Urinary bladder (tissue), 4 donors: ENCODE measurements around the gene RABL6. TPM values are rescaled to one million over a fixed set of nuclear protein-coding genes. Genes with fewer than 3 reads are reported as not detected.
A peak's percentile ranks its signal among the peaks of the same experiment; 100 is the strongest.
"Not testable (repeated sequence)": the region's sequence is repeated elsewhere in the genome, so short reads cannot be mapped to it uniquely, and the experiment has no call there.

Source experiments
- DNase-seq: peaks from one replicate; pipeline ENCODE4 v3.0.0-alpha.2; 2015; ENCODE audit errors: extremely low spot score
- H3K27ac ChIP-seq: one replicate; pipeline ENCODE4 v1.5.1; 2013; ENCODE audit warnings: low read depth, mild to moderate bottlenecking, moderate library complexity
- H3K36me3 ChIP-seq: one replicate; pipeline ENCODE4 v1.6.1; 2013; ENCODE audit warnings: mild to moderate bottlenecking, moderate library complexity; ENCODE audit not compliant: insufficient read depth
- H3K4me1 ChIP-seq: one replicate; pipeline ENCODE4 v1.6.1; 2013; ENCODE audit warnings: mild to moderate bottlenecking, moderate library complexity; ENCODE audit not compliant: insufficient read depth
- H3K4me3 ChIP-seq: one replicate; pipeline ENCODE4 v1.5.1; 2013; ENCODE audit warnings: low read depth, low read length
- WGBS: extraction: QIAGEN DNeasy Blood & Tissue Kit; methylation state at CpG from one replicate; pipeline ENCODE4 v1.1.7; 2013; 5-methylcytosine and 5-hydroxymethylcytosine counted together
- polyA plus RNA-seq: library from polyadenylated mRNA; stranded (reverse); fragments of 200-250 nt; gene quantifications from one replicate; pipeline ENCODE4 v1.2.3, GENCODE V29; 2013
- total RNA-seq: library from RNA; depleted of rRNA; stranded (reverse); fragments of >200 nt; gene quantifications from one replicate; pipeline ENCODE4 v1.2.3, GENCODE V29; 2014
- donor health status: healthy with polysubstance abuse.
- donor health status: healthy.

The RABL6 gene
- total and polyA plus RNA-seq, 2 donors = 29.1 to 60.0 TPM

- not testable (repeated sequence) for H3K36me3 ChIP-seq, DNase-seq, H3K4me3 ChIP-seq, H3K27ac ChIP-seq, H3K4me1 ChIP-seq
- WGBS = 18% methylated on average over 21 of the region's 21 CpGs
Measured at GRCh38 chr9:136843159-136843800, 35.5 kb downstream of the RABL6 start.

GRCh38 chr9:136843801-136844740 is 36.3 kb downstream of the RABL6 start:
- H3K4me1 ChIP-seq, H3K4me3 ChIP-seq, DNase-seq, H3K36me3 ChIP-seq, H3K27ac ChIP-seq: not testable (repeated sequence)
- 5% methylated on average over 99 of the region's 99 CpGs for WGBS

- no peaks in the 10 kb centered on the region for H3K36me3 ChIP-seq
- H3K27ac ChIP-seq = no peak overlapping the region
- DNase-seq = no peak
- WGBS = 11% methylated on average over 88 of the region's 88 CpGs
- peaks cover 6% of the 10 kb centered on the region for H3K4me1 ChIP-seq
- H3K4me3 ChIP-seq = no peak overlapping the region
Measured at GRCh38 chr9:136844761-136845464, 37.2 kb downstream of the RABL6 start.

- no peaks in the 10 kb centered on the region for H3K36me3 ChIP-seq
- H3K27ac ChIP-seq = no peak overlapping the region
- H3K4me1 ChIP-seq = peaks cover 6% of the 10 kb centered on the region
- no peak for DNase-seq
- 26% methylated on average over 102 of the region's 102 CpGs for WGBS
- no peak overlapping the region for H3K4me3 ChIP-seq
Measured at GRCh38 chr9:136845465-136846260, 37.9 kb downstream of the RABL6 start.

GRCh38 chr9:136846376-136847087 is 38.8 kb downstream of the RABL6 start:
- H3K4me1 ChIP-seq = peaks cover 6% of the 10 kb centered on the region
- peak overlapping the region; percentile 60 for H3K4me3 ChIP-seq
- H3K36me3 ChIP-seq = no peaks in the 10 kb centered on the region
- no peak overlapping the region for H3K27ac ChIP-seq
- no peak for DNase-seq
- WGBS = 4% methylated on average over 98 of the region's 98 CpGs

GRCh38 chr9:136847088-136847825 is 39.5 kb downstream of the RABL6 start:
- DNase-seq = no peak
- Histone ChIP-seq H3K36me3 (no peaks in the 10 kb centered on the region), H3K4me3 (peak overlapping the region; percentile 60), H3K27ac (no peak overlapping the region), H3K4me1 (peaks cover 6% of the 10 kb centered on the region)
- whole genome bisulfite sequencing = 3% methylated on average over 75 of the region's 75 CpGs

- Histone ChIP-seq H3K4me3 (peak overlapping the region; percentile 60), H3K27ac (no peak overlapping the region), H3K36me3 (no peaks in the 10 kb centered on the region), H3K4me1 (peaks cover 6% of the 10 kb centered on the region)
- under 1% methylated on average over 48 of the region's 48 CpGs for WGBS
- DNase-seq = peak; percentile 25
Measured at GRCh38 chr9:136847826-136848392, 40.2 kb downstream of the RABL6 start.

- no peak overlapping the region for H3K27ac ChIP-seq
- H3K4me1 ChIP-seq = peaks cover 6% of the 10 kb centered on the region
- 1% methylated on average over 53 of the region's 53 CpGs for WGBS
- H3K36me3 ChIP-seq = no peaks in the 10 kb centered on the region
- peak overlapping the region; percentile 60 for H3K4me3 ChIP-seq
- DNase-seq = peak; percentile 17
Measured at GRCh38 chr9:136848393-136849037, 40.8 kb downstream of the RABL6 start.

- under 1% methylated on average over 77 of the region's 77 CpGs for WGBS
Measured at GRCh38 chr9:136849038-136849959, 41.6 kb downstream of the RABL6 start, which contains the start of gene PHPT1. PHPT1 (plus strand) TSS chr9:136849409; CDS start chr9:136849431, 22 bp downstream.

GRCh38 chr9:136849960-136850865 is 42.5 kb downstream of the RABL6 start:
- H3K27ac ChIP-seq = no peak overlapping the region
- peaks cover 6% of the 10 kb centered on the region for H3K4me1 ChIP-seq
- WGBS = 41% methylated on average over 43 of the region's 43 CpGs
- no peaks in the 10 kb centered on the region for H3K36me3 ChIP-seq
- H3K4me3 ChIP-seq = peak overlapping the region; percentile 59
- DNase-seq = no peak

More at GRCh38 chr9:136849038-136849959, 41.6 kb downstream of the RABL6 start, which contains the start of gene PHPT1:
- Histone ChIP-seq H3K27ac (peak within 1 kb of the TSS; percentile 87), H3K36me3 (no peaks in the 10 kb centered on the region), H3K4me3 (peak within 1 kb of the TSS; percentile 60), H3K4me1 (peaks cover 6% of the 10 kb centered on the region)
- DNase-seq = peak; percentile 95
